Gastrocnemius medialis (tissue), 4 donors: ENCODE data around the gene NMS. TPM values are rescaled to one million over a fixed set of nuclear protein-coding genes. Genes with fewer than 3 reads are reported as not detected.

ENCODE experiments used
- ATAC-seq, 2 donors: fragments of 150-250 bp; one replicate each; pipeline ENCODE4 v1.9.1; 2016
- DNase-seq, 2 donors: peaks; one replicate each; pipeline ENCODE4 v3.0.0-alpha.2; 2019
- H3K27ac ChIP-seq, 4 donors: fragments of 200-600 bp; sonication (generic); 1 replicate in 1 of 4; 2 replicates in 3 of 4; pipeline ENCODE4 v1.5.1; 2016 to 2018; ENCODE audit warnings: mild to moderate bottlenecking in 2 of 4, moderate library complexity in 1 of 4
- H3K27me3 ChIP-seq, 3 donors: fragments of 200-600 bp; sonication (generic) in 2 of 3; 1 replicate in 1 of 3; 2 replicates in 2 of 3; pipeline versions ENCODE4 v1.5.1 to v1.6.0; 2016 to 2019; ENCODE audit warnings: mild to moderate bottlenecking in 1 of 3, moderate library complexity in 1 of 3
- H3K36me3 ChIP-seq, 2 donors: fragments of 200-600 bp; sonication (generic) in 1 of 2; one replicate each; pipeline ENCODE4 v1.5.1; 2017 to 2018
- H3K4me1 ChIP-seq, 2 donors: fragments of 200-600 bp; sonication (generic) in 1 of 2; one replicate each; pipeline ENCODE4 v1.5.1; 2016 to 2017; ENCODE audit warnings: mild to moderate bottlenecking in 2 of 2
- H3K4me3 ChIP-seq, 4 donors: fragments of 200-600 bp; sonication (generic) in 3 of 4; 1 replicate in 1 of 4; 2 replicates in 3 of 4; pipeline ENCODE4 v1.5.1; 2016 to 2019; ENCODE audit warnings: mild to moderate bottlenecking in 2 of 4
- H3K9me3 ChIP-seq, 3 donors: fragments of 200-600 bp; sonication (generic) in 2 of 3; 1 replicate in 1 of 3; 2 replicates in 2 of 3; pipeline ENCODE4 v1.5.1; 2016 to 2019
- POLR2A ChIP-seq, 2 donors: fragments of 450-650 bp; IDR thresholded peaks; one replicate each; pipeline ENCODE4 v1.6.1; 2017; ENCODE audit warnings: antibody characterized with exemption in 2 of 2, mild to moderate bottlenecking in 2 of 2, moderate library complexity in 2 of 2
- in situ Hi-C, 4 donors: fragments of 200-750 bp; cut with MboI; loops; one replicate each; pipeline versions ENCODE4 v1.15.0 to v1.8.0; 2017; ENCODE audit warnings: low sequenced_read_pairs in 4 of 4
- intact Hi-C: fragments of 100-400 bp; cut with DNase I; formaldehyde crosslinking; loops from one replicate; pipeline ENCODE4 v1.15.1; 2023; ENCODE audit warnings: low total_unique reads
- total RNA-seq, 4 donors: library from RNA; depleted of rRNA; stranded (reverse); fragments of >200 nt; gene quantifications; one replicate each; pipeline versions ENCODE4 v1.1.0 to v1.2.3, GENCODE V29; 2016
- TF ChIP-seq, protein P1 (sequence below), 5 experiments: fragments of 450-650 bp in 3 of 5; fragments of 200-600 bp in 2 of 5; sonication (generic) in 2 of 5; IDR thresholded peaks in 4 of 5; conservative IDR thresholded peaks in 1 of 5; 1 replicate in 4 of 5; 2 replicates in 1 of 5; pipeline ENCODE4 v1.5.1; 2016 to 2019; ENCODE audit warnings: antibody characterized with exemption in 5 of 5, mild to moderate bottlenecking in 3 of 5, moderate library complexity in 3 of 5

NMS gene, protein sequence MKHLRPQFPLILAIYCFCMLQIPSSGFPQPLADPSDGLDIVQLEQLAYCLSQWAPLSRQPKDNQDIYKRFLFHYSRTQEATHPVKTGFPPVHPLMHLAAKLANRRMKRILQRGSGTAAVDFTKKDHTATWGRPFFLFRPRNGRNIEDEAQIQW
- total RNA-seq: not detected

DNA sequence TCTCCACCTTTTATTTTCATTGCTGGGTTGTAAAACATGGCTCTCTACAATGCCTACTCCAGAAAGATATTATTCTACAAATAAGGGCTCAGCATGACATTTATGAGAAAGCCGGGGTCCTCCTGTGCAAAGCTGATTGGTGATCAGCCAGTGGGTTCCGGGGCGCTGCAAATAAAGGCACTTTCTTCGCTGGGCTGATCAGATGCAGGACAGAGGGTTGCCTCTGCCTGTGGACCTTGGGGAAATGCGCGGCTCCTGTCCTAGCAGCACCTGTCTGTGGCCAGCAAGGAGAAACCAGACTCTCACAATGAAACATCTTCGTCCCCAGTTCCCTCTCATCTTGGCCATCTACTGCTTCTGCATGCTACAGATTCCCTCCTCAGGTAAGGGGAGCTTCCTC, at the start of gene NMS:
Gene NMS, plus strand, starts transcription at position 301 of the 400 bp plus-strand sequence. Its CDS starts 7 bp downstream, at position 308.
- DNase-seq (no peak), ATAC-seq (no peak)
- in situ Hi-C loops: no loop called here
- no peak within 1 kb of the TSS for H3K27ac ChIP-seq
- H3K27me3 ChIP-seq: peaks cover 0 to 4% (median 3%) of the 10 kb centered on the region in 3 donors
- TF ChIP-seq, protein P1, sequence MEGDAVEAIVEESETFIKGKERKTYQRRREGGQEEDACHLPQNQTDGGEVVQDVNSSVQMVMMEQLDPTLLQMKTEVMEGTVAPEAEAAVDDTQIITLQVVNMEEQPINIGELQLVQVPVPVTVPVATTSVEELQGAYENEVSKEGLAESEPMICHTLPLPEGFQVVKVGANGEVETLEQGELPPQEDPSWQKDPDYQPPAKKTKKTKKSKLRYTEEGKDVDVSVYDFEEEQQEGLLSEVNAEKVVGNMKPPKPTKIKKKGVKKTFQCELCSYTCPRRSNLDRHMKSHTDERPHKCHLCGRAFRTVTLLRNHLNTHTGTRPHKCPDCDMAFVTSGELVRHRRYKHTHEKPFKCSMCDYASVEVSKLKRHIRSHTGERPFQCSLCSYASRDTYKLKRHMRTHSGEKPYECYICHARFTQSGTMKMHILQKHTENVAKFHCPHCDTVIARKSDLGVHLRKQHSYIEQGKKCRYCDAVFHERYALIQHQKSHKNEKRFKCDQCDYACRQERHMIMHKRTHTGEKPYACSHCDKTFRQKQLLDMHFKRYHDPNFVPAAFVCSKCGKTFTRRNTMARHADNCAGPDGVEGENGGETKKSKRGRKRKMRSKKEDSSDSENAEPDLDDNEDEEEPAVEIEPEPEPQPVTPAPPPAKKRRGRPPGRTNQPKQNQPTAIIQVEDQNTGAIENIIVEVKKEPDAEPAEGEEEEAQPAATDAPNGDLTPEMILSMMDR (IDR thresholded peaks at IDR 0.05 in 4 of 5, conservative IDR thresholded peaks at IDR 0.05 in 1 of 5): no peak
- TF ChIP-seq POLR2A (IDR thresholded peaks at IDR 0.05): no peak
- H3K9me3 ChIP-seq: no peaks in the 10 kb centered on the region
- no peaks in the 10 kb centered on the region for H3K4me1 ChIP-seq
- H3K36me3 ChIP-seq: no peaks in the 10 kb centered on the region
- intact Hi-C loops: no loop called here
- no peak within 1 kb of the TSS for H3K4me3 ChIP-seq

DNA sequence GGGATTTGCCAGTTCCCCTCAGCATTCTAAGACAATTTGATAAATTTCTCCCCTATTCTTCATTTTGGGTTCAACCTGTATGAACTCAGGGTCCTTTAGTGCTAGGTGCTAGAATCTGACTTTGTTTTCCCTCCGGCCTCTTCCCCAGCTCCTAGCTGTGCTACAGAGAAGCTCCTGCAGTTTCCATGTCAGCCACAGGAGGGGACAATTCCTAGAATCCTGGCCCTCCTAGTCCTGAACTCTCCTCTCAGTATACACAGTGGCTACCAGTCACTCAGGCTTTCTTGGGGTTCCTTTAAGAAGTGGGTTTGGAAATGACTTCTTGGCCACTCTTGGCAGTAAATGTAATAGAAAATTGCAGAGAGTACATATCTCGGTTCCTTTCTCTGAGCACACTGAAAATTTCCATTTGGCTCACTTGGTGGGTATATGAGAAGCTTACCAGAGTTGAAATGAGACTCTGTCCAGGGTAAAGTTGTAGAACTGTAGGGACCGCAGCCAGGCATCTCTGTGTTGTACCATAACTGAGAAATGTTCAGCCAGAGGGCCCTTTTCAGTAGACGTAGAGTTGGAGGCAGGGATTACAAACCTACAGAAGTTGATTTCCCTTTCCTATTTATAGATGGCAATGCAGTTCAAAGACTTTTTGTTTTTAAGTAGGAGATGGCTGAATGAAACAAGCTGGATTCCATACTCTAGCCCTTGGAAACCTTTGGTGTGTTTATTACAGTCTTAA, 47.8 kb upstream of the NMS start:
- no peaks in the 10 kb centered on the region for H3K36me3 ChIP-seq
- in situ Hi-C loops (no loop called here), intact Hi-C loops (no loop called here)
- no peak overlapping the region for H3K4me3 ChIP-seq
- DNase-seq (no peak), ATAC-seq (no peak)
- H3K9me3 ChIP-seq: no peaks in the 10 kb centered on the region
- no peak overlapping the region for H3K27ac ChIP-seq
- H3K27me3 ChIP-seq: no peaks in the 10 kb centered on the region
- no peaks in the 10 kb centered on the region for H3K4me1 ChIP-seq
- TF ChIP-seq, protein P1 (IDR thresholded peaks at IDR 0.05 in 4 of 5, conservative IDR thresholded peaks at IDR 0.05 in 1 of 5): peak in 2 of 5 experiments; percentile 17 to 42
- no peak for TF ChIP-seq POLR2A (IDR thresholded peaks at IDR 0.05)

DNA sequence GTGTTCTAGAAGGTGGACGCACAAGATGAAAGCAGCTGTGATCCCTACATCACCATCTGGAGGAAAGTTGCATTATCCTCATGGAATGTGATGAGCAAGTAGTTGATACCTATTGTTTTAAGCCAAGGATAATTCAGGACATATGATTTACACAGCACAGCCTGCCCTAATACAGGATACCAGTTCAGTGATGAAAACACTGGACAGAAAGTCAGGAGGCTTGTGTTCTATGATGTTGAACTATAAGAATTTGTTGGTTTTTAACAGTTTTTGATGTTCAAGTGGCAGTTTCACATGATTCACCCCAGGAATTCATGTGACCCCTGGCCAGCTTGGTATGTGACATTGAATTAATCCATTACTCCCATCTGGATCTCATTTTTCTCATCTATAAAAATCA, 46.7 kb upstream of the NMS start:
- ATAC-seq (no peak), DNase-seq (no peak)
- H3K27ac ChIP-seq: no peak overlapping the region
- in situ Hi-C loops: no loop called here
- no peaks in the 10 kb centered on the region for H3K4me1 ChIP-seq
- H3K4me3 ChIP-seq: no peak overlapping the region
- intact Hi-C loops: no loop called here
- no peaks in the 10 kb centered on the region for H3K9me3 ChIP-seq
- TF ChIP-seq POLR2A (IDR thresholded peaks at IDR 0.05): no peak
- TF ChIP-seq, protein P1 (IDR thresholded peaks at IDR 0.05 in 4 of 5, conservative IDR thresholded peaks at IDR 0.05 in 1 of 5): no peak
- H3K36me3 ChIP-seq: no peaks in the 10 kb centered on the region
- no peaks in the 10 kb centered on the region for H3K27me3 ChIP-seq

DNA sequence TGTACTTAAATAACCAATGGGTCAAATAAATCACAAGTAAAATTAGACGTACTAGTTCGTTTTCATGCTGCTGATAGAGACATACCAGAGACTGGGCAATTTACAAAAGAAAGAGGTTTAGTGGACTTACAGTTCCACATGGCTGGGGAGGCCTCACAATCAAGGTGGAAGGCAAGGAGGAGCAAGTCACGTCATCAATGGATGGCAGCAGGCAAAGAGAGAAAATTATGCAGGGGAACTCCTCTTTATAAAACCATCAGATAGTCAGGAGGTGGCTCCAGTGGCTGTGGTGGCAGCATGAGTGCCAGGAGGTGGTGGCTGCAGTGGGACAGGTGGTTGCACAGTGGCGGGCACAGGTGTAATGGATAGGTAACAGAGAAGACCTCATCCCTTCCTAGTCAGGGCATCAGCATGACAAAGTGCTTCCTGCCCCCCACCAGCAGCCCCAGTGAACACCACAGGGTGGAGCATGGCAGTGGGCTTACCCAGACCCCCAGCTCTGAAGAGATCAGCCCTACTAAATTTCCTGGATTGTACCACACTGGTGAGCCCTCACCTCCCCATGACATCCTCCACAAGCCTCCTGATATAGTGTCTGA, 45.9 kb upstream of the NMS start:
- TF ChIP-seq, protein P1 (IDR thresholded peaks at IDR 0.05 in 4 of 5, conservative IDR thresholded peaks at IDR 0.05 in 1 of 5): no peak
- no peak for TF ChIP-seq POLR2A (IDR thresholded peaks at IDR 0.05)
- in situ Hi-C loops (no loop called here), intact Hi-C loops (no loop called here)
- Histone ChIP-seq H3K27ac (no peak overlapping the region), H3K9me3 (no peaks in the 10 kb centered on the region), H3K27me3 (no peaks in the 10 kb centered on the region), H3K36me3 (no peaks in the 10 kb centered on the region), H3K4me3 (no peak overlapping the region), H3K4me1 (no peaks in the 10 kb centered on the region)
- ATAC-seq: no peak
- DNase-seq: no peak
